C4-2B (cell line): ENCODE measurements around the gene C2CD5.

ENCODE experiments used
- ZFX ChIP-seq: fragments of 450-650 bp; IDR thresholded peaks from 2 replicates; pipeline ENCODE4 v1.6.1; 2017
- TF ChIP-seq, protein P1 (sequence below): fragments of 450-650 bp; conservative IDR thresholded peaks from 2 replicates; pipeline ENCODE4 v1.5.1; 2017; ENCODE audit warnings: mild to moderate bottlenecking

DNA sequence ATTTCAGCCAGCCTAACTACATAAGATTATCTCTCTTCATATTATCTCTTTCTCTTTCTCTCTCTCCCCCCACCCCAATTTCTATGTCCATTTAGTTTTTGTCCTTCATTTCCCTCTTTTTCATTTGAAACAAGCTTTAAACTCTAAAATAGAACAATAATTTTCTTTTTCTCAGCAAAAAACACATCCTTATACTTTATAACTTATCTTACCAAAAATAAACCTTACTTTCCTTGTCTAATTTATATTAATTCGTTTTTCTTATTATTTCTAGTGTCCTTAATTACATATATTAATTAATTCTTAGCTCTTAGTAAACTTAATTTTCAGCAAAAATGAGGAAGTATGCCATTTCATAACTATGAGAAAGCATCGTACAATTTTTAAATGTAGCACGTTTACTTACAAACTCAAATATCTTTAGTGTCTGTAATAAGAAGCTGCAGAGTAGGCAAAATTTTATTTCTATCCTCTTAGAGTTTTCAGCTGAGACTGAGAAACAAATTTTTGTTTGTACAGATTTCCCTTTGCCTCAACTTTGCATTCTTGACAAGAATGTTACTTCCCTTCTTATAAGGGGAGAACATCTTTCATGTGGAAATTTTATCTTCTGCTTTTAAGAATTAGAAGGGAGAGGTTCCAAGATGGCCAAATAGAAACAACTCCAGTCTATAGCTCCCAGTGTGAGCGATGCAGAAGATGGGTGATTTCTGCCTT lies 144.7 kb downstream of the C2CD5 start:
- TF ChIP-seq, protein P1, sequence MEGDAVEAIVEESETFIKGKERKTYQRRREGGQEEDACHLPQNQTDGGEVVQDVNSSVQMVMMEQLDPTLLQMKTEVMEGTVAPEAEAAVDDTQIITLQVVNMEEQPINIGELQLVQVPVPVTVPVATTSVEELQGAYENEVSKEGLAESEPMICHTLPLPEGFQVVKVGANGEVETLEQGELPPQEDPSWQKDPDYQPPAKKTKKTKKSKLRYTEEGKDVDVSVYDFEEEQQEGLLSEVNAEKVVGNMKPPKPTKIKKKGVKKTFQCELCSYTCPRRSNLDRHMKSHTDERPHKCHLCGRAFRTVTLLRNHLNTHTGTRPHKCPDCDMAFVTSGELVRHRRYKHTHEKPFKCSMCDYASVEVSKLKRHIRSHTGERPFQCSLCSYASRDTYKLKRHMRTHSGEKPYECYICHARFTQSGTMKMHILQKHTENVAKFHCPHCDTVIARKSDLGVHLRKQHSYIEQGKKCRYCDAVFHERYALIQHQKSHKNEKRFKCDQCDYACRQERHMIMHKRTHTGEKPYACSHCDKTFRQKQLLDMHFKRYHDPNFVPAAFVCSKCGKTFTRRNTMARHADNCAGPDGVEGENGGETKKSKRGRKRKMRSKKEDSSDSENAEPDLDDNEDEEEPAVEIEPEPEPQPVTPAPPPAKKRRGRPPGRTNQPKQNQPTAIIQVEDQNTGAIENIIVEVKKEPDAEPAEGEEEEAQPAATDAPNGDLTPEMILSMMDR, result no peak
- TF ChIP-seq ZFX, result no peak
